DMS 273 (cell line): ENCODE results near the gene NR0B1.

ENCODE experiments used
- DNase-seq: peaks from one replicate; lab custom pipeline; 2025; ENCODE audit not compliant: unreplicated experiment; lab: John Stamatoyannopoulos, UW

The NR0B1 gene, protein sequence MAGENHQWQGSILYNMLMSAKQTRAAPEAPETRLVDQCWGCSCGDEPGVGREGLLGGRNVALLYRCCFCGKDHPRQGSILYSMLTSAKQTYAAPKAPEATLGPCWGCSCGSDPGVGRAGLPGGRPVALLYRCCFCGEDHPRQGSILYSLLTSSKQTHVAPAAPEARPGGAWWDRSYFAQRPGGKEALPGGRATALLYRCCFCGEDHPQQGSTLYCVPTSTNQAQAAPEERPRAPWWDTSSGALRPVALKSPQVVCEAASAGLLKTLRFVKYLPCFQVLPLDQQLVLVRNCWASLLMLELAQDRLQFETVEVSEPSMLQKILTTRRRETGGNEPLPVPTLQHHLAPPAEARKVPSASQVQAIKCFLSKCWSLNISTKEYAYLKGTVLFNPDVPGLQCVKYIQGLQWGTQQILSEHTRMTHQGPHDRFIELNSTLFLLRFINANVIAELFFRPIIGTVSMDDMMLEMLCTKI

GRCh38 chrX:30309139-30309571, at the start of gene NR0B1:
Gene NR0B1, minus strand, starts transcription at chrX:30309390. Its CDS starts 27 bp downstream, at chrX:30309363.
- DNase-seq: peak; percentile 9

DNA sequence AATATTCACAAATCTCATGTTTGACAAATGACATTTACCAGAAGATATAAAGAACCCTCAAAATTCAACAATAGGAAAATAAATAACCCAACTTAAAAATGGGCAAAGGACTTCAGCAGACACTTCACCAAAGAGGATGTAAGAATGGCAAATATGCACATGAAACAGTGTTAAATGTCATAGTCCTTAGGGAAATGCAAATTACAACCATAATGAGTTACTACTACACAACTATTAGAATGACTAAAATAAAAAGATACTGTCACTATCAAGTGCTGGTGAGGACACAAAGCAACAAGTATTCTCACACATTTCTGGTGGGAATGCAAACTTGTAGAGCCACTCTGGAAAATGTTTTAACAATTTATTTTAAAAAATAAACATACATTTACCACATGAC, 40.8 kb upstream of the NR0B1 start:
- no peak for DNase-seq

DNA sequence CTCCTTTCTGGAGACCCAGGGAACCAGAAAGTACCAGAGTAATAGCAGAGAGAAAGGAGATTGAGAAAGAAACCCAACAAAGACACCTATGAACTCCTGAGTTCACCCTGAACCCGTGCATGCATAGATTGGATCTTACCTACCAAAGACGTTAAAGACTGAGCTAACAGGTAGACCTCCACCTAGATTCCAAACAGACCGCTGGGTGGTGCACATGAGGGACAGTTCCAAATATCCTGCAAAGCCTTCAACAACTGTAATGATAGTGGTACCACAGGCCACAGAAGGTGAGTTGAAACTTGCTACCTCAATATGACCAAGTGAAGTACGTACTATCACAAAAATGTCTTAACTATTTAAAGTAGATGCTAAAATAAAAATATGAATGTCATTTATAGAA, 34.0 kb upstream of the NR0B1 start:
- no peak for DNase-seq

GRCh38 chrX:30340753-30341152, 31.6 kb upstream of the NR0B1 start:
- DNase-seq: no peak

- DNase-seq: no peak
Measured at GRCh38 chrX:30327762-30328161, 18.6 kb upstream of the NR0B1 start.

- DNase-seq: no peak
Measured at GRCh38 chrX:30317308-30317707, 8.1 kb upstream of the NR0B1 start.

- DNase-seq: no peak
Measured at GRCh38 chrX:30313322-30313721, 4.1 kb upstream of the NR0B1 start.

DNA sequence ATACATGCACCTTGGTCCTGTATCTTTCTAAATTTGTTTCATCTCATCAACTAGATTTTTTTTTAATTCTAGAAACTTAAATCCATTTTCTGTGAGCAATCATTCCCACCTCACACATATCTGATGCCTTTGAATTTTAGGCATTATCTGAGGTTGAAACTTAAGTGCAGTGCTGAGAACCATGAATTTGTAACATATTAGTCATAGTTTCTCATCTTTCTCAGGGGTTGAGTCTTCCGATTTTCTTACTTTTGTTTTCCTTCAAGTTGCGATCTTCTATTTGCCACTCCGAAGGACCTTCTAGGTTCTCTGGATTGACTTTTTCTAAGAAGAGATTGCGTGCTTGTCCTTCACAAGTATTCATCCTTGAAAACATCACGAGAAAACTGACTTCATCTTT, 3.7 kb upstream of the NR0B1 start:
- no peak for DNase-seq

DNA sequence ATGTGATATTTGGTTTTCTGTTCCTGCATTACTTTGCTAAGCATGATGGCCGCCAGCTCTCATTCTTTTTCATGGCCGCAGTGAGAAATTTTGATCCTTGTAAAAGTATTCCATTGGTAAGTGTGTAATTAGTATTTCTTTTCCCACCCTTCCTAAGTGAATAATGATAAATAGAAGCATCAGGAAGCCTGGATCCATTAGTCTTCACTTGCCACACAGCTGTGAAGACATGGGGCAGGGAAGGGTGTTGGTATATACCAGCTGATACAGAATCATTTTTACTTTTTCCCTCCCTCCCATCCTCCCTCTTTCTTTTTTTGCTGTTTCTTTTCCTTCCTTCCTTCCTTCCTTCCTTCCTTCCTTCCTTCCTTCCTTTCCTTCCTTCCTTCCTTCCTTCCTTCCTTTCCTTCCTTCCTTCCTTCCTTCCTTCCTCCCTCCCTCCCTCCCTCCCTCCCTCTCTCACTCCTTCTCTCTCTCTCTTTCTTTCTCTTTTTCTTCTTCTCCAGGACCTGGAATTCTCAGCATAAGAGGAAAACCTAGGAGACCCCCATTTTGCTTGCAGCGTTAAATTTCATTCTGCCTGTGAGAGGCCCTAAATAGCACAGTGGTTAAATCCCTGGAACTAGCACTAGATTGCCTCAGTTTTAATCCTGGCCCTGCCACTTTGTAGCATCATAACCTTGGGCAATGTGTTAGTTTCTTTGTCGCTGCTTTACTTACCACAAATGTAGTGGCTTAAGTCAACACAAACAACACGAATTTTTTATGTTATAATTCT, 1.4 kb upstream of the NR0B1 start:
- no peak for DNase-seq

DNA sequence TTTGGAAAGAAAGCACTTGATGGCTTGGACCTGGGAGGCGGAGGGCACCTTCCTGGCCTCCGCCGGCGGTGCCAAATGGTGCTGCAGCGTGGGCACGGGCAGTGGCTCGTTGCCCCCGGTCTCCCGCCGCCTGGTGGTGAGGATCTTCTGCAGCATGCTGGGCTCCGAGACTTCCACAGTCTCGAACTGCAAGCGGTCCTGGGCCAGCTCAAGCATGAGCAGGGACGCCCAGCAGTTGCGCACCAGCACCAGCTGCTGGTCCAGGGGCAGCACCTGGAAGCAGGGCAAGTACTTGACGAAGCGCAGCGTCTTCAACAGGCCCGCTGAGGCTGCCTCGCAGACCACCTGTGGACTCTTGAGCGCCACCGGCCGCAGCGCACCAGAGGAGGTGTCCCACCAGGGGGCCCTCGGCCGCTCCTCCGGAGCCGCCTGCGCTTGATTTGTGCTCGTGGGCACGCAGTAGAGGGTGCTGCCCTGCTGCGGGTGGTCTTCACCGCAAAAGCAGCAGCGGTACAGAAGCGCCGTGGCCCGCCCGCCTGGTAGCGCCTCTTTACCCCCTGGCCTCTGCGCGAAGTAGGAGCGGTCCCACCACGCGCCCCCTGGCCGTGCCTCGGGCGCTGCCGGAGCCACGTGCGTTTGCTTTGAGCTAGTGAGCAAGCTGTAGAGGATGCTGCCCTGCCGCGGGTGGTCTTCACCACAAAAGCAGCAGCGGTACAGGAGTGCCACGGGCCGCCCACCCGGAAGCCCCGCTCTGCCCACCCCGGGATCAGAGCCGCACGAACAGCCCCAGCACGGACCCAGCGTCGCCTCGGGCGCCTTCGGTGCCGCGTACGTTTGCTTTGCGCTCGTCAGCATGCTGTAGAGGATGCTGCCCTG, 689 bp downstream of the NR0B1 start:
- DNase-seq: peak; percentile 41

DNA sequence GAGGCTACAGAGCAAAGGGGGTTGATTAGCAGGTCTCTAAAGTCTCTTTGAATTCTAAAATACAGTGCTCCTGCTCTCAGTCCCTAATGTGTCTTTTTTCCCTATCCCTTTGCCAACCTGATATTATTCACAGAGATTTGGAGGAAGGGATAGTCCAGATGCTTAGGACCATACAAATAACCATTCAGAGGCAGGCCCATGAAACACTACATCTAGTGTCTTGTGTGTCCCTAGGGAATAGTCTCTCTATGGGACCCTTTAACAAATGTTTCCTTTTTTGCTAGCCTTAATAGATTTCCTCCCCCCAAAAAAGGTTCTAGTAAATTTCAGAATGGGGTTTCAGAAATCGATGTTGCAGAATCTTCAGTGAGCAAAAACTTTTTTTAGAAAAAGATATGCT, 1.7 kb downstream of the NR0B1 start:
- no peak for DNase-seq

- no peak for DNase-seq
Measured at GRCh38 chrX:30304866-30305265, 4.3 kb downstream of the NR0B1 start.

DNA sequence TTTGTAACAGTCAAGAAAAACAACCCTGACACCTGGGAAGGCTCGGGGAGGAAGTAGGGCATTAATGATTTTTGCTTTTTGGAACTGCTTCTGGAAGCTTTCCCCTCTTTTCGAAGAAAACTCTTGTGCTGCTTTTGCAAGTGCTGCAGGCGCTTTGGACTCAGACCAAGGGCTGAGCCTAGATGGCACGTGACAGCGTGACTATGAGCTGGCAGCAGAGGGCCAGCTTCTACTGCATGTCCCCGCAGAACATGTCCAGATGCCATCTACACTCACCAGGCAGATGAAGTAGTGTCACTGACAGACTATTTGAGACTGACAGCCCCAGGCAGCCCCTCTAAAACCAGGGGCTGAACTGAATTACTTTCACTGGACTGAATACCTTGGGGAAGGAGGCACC, 6.2 kb downstream of the NR0B1 start:
- DNase-seq: no peak

- DNase-seq: no peak
Measured at GRCh38 chrX:30301963-30302362, 7.2 kb downstream of the NR0B1 start.

DNA sequence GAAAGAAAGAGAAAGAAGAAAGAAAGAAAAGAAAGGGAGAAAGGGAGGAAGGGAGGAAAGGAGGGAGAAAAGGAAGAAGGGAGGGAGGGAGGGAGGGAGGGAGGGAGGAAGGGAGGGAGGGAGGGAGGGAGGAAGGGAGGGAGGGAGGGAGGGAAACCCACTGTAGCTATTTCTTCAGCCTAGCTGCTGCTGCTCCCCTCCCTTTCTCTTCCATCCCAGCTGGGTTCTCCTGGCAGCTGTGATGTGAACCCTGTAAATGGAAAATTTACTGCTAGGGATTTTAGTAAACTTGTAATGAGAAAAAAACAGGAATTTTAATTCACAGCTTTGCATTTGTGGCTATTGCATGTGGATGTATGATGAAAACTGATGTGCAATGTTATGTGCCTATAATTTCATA, 8.0 kb downstream of the NR0B1 start:
- no peak for DNase-seq

- DNase-seq: no peak
Measured at GRCh38 chrX:30296408-30297254, 12.6 kb downstream of the NR0B1 start.

DNA sequence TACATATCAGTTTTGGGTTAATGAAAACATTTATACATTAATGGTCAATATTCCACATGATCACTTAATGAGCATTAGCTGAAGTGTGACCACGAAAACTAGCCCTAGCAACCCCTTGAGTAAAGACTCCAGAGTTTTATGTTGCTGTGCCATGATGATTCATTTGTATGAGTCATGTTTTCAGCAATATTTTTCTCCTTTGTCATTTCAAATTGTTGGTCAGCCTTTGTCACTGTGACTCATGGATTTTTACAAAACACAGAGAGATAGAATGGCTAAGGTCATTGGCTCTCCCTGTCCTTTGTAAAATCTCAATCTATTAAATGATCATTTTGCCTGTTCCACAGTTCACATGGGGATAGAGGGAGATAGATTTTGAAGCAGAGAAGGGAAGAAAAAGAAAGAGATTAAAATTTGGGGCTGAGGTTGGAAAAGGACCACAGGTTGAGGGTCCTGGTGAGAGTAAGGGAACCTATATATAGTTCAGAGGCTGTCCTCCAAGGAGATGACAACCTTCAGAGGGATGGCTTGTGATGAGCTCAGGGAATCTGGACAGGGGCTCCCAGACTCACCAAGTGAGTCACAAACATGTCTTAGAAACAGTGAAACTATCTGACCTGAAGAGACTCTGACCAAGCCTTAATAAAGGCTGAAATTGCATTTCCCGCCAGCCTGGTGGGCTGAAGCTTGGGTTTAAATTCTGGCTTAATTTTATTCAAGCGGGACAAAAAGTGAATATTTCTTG, 25.6 kb downstream of the NR0B1 start:
- DNase-seq: no peak

- DNase-seq: no peak
Measured at GRCh38 chrX:30282527-30282926, 26.7 kb downstream of the NR0B1 start.

DNA sequence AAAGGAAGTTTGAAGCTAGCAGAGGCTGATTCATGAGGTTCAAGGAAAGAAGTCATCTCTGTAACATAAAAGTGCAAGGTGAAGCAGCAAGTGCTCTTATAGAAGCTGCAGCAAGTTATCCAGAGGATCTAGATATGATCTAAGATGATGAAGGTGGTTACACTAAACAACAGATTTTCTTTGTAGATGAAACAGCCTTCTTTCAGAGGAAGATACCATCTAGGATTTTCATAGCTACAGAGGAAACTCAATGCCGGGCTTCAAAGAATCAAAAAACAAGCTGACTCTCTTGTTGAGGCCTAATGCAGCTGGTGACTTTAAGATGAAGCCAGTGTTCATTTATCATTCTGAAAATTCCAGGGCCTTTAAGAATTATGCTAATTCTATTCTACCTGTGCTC, 28.8 kb downstream of the NR0B1 start:
- no peak for DNase-seq

- DNase-seq: no peak
Measured at GRCh38 chrX:30278365-30278764, 30.8 kb downstream of the NR0B1 start.
